ENCODE data around the gene TMOD1. TPM values are rescaled to one million over a fixed set of nuclear protein-coding genes. Genes with fewer than 3 reads are reported as not detected.

The TMOD1 gene
- total RNA-seq, 1 donor from 2014 or later, result not detected

DNA sequence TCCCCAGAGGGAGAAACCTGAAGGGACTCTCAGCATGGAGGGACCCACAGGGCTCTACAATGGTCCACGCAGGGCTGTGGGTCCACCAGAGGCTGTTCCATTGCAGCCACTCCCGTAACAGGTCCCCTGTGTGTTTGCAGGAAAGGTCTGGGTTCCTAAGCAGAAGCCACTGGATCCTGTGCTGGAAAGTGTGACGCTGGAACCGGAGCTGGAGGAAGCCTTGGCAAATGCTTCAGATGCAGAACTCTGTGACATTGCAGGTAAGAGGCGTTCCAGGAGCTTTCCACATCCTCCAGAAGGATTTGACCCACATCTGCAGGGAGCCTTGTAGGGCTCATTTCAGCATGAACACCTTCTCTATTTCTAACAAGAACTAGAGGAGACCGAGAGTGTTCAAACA is 51.7 kb downstream of the TMOD1 start:
- Histone ChIP-seq H3K4me3 (ENCODE audit: low read depth, low read length) (no peak overlapping the region), H3K27me3 (ENCODE audit: control insufficient read depth, insufficient read depth, low read length) (peaks cover 4% of the 10 kb centered on the region), H3K36me3 (ENCODE audit: control insufficient read depth, insufficient read depth, low read length) (no peaks in the 10 kb centered on the region)
- no peak for DNase-seq (ENCODE audit: low read depth)
- no peak for FAIRE-seq
- TF ChIP-seq, protein P1, sequence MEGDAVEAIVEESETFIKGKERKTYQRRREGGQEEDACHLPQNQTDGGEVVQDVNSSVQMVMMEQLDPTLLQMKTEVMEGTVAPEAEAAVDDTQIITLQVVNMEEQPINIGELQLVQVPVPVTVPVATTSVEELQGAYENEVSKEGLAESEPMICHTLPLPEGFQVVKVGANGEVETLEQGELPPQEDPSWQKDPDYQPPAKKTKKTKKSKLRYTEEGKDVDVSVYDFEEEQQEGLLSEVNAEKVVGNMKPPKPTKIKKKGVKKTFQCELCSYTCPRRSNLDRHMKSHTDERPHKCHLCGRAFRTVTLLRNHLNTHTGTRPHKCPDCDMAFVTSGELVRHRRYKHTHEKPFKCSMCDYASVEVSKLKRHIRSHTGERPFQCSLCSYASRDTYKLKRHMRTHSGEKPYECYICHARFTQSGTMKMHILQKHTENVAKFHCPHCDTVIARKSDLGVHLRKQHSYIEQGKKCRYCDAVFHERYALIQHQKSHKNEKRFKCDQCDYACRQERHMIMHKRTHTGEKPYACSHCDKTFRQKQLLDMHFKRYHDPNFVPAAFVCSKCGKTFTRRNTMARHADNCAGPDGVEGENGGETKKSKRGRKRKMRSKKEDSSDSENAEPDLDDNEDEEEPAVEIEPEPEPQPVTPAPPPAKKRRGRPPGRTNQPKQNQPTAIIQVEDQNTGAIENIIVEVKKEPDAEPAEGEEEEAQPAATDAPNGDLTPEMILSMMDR (IDR thresholded peaks at IDR 0.05; ENCODE audit: insufficient read depth, low read length, severe bottlenecking), result no peak

DNA sequence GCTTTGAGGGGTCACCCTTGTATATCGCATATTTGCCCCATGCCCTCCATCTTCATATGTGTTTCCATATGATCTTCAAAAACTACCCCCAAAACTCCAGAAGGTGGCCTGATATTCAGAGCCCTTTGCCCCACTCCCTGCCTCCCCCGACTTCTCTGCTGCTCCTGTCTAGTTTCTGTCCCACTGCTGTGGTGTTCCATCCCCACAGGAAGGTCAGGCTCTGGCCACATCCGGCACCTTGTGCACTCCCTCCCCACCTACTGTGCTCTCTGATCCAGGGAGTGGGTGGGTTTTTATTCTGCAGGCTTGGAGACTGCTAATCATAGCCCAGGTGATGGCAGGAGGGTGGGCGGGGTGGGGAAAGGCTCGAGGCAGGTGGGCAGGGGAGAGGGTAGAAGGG is 52.4 kb downstream of the TMOD1 start:
- H3K27me3 ChIP-seq (ENCODE audit: control insufficient read depth, insufficient read depth, low read length), result peaks cover 4% of the 10 kb centered on the region
- FAIRE-seq (no peak), DNase-seq (ENCODE audit: low read depth) (no peak)
- H3K36me3 ChIP-seq (ENCODE audit: control insufficient read depth, insufficient read depth, low read length), result no peaks in the 10 kb centered on the region
- TF ChIP-seq, protein P1 (IDR thresholded peaks at IDR 0.05; ENCODE audit: insufficient read depth, low read length, severe bottlenecking), result no peak
- no peak overlapping the region for H3K4me3 ChIP-seq (ENCODE audit: low read depth, low read length)

DNA sequence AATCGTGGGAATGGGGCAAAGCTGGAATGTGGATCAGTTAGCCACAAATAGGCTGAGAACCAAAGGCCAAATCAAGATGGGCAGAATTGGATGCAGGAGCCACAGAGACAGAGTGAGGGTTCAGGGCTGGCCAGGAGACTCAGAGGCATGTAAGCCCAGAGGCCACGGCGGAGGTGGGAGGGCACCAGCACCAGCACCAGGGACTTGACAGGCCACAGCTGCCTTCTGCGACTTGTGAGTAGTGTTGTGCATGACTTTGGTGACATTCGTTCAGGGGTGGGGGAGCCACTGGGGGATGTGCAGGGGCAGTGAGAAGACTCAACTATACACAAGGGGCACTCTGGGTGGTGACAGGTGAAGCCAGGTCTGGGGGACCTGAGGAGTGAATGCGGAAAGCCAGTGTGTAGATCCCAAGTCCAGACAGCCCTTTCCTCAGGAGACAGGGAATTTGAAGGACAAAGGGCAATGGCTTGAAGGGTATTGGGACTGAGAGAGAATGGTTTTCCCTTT is 53.2 kb downstream of the TMOD1 start:
- H3K36me3 ChIP-seq (ENCODE audit: control insufficient read depth, insufficient read depth, low read length), result no peaks in the 10 kb centered on the region
- FAIRE-seq, result no peak
- TF ChIP-seq, protein P1 (IDR thresholded peaks at IDR 0.05; ENCODE audit: insufficient read depth, low read length, severe bottlenecking), result no peak

DNA sequence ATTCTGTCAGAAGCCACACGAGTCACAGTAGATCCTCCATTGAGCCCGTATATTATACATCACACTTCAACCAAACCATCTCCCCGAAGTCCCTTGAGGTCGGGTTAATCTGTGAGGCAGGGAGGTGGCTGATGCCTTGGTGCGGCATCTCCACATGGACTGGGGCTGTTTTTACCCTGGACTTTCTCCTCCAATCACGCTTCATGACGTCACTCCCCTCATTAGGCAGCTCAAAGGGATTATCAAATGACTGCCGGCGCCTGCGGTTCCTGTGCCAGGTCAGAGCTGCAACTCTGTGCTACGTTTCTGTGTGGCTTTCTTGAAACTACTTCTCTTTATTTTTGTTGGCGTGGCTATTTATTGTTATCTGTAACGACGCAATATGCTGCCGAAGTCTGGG is 53.7 kb downstream of the TMOD1 start:
- Histone ChIP-seq H3K4me3 (ENCODE audit: low read depth, low read length) (no peak overlapping the region), H3K36me3 (ENCODE audit: control insufficient read depth, insufficient read depth, low read length) (no peaks in the 10 kb centered on the region), H3K27me3 (ENCODE audit: control insufficient read depth, insufficient read depth, low read length) (peaks cover 4% of the 10 kb centered on the region)
- FAIRE-seq, result no peak
- DNase-seq (ENCODE audit: low read depth), result no peak
- TF ChIP-seq, protein P1 (IDR thresholded peaks at IDR 0.05; ENCODE audit: insufficient read depth, low read length, severe bottlenecking), result no peak

More for the DNA sequence above, 53.2 kb downstream of the TMOD1 start:
- peaks cover 4% of the 10 kb centered on the region for H3K27me3 ChIP-seq (ENCODE audit: control insufficient read depth, insufficient read depth, low read length)
- DNase-seq (ENCODE audit: low read depth), result no peak
- H3K4me3 ChIP-seq (ENCODE audit: low read depth, low read length), result no peak overlapping the region

DNA sequence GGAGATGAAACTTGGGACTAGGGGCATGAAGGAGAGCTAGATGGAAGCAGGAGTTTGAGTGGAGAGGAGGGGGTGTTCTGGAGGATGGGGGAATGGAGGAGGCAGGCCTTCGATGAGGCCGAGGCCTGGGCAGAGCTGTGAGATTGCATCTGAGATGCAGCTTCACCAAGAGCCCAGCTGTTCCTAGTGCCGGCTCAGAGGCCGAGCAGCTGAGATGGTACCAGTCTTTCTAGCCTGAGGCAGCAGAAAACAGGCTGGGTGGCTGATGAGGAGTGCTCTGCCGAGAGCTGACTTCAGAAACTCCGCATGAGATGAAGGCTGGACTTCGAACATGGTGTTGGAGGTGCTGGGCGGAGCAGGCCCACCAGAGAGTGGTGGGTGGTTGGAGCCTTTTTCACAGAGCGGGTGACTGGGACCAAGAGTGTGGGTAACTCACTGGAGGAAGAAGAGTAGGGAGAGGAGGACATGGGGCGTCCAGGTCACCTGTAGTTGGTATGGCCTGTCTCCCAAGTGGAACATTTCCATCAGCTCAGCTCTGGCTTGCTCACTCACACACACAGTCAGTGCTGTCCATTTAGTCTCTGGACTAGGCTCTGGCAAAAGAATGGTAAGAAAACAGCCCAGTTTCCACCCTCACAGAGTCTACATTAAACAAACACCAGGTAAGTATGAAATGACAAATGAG is 54.7 kb downstream of the TMOD1 start:
- peaks cover 4% of the 10 kb centered on the region for H3K27me3 ChIP-seq (ENCODE audit: control insufficient read depth, insufficient read depth, low read length)
- TF ChIP-seq, protein P1 (IDR thresholded peaks at IDR 0.05; ENCODE audit: insufficient read depth, low read length, severe bottlenecking), result no peak
- H3K4me3 ChIP-seq (ENCODE audit: low read depth, low read length), result no peak overlapping the region
- no peak for FAIRE-seq
- no peak for DNase-seq (ENCODE audit: low read depth)
- H3K36me3 ChIP-seq (ENCODE audit: control insufficient read depth, insufficient read depth, low read length), result no peaks in the 10 kb centered on the region

All from bronchial epithelial cell (primary cell).